CD14-positive monocyte (primary cell): Measurements from ENCODE around the gene NEDD8. TPM values are rescaled to one million over a fixed set of nuclear protein-coding genes. Genes with fewer than 3 reads are reported as not detected.

Source experiments
- DNase-seq, 3 donors: peaks; one replicate each; pipeline ENCODE4 v3.0.0-alpha.2; 2011 to 2022
- H2AFZ ChIP-seq: 2 replicates; pipeline ENCODE4 v1.6.0; 2012; ENCODE audit warnings: mild to moderate bottlenecking, low read depth, low read length, inconsistent platforms; ENCODE audit not compliant: insufficient read depth, poor library complexity, severe bottlenecking
- H3K27ac ChIP-seq, 2 donors: 1 replicate in 1 of 2; 2 replicates in 1 of 2; pipeline ENCODE4 v1.5.1; 2012 to 2013; ENCODE audit warnings: low read length in 2 of 2, control low read depth in 1 of 2, inconsistent platforms in 1 of 2, low read depth in 1 of 2, mild to moderate bottlenecking in 1 of 2
- H3K27me3 ChIP-seq, 2 donors: one replicate each; pipeline versions ENCODE4 v1.6.0 to v1.6.1; 2011 to 2013; ENCODE audit warnings: low read length in 2 of 2; ENCODE audit not compliant: control insufficient read depth in 2 of 2, insufficient read depth in 2 of 2
- H3K36me3 ChIP-seq, 2 donors: replicated peaks in 1 of 2; 1 replicate in 1 of 2; 2 replicates in 1 of 2; pipeline versions ENCODE4 v1.5.1 to v1.6.1; 2012 to 2013; ENCODE audit warnings: low read length in 2 of 2, control low read depth in 1 of 2, inconsistent platforms in 1 of 2, mild to moderate bottlenecking in 1 of 2; ENCODE audit not compliant: insufficient read depth in 2 of 2, control insufficient read depth in 1 of 2
- H3K4me1 ChIP-seq, 2 donors: 1 replicate in 1 of 2; 2 replicates in 1 of 2; pipeline versions ENCODE4 v1.5.1 to v1.6.1; 2012 to 2013; ENCODE audit warnings: low read length in 2 of 2, control low read depth in 1 of 2, inconsistent platforms in 1 of 2, mild to moderate bottlenecking in 1 of 2, moderate library complexity in 1 of 2; ENCODE audit not compliant: insufficient read depth in 2 of 2, control insufficient read depth in 1 of 2
- H3K4me2 ChIP-seq: replicated peaks from 2 replicates; pipeline ENCODE3; 2012; ENCODE audit warnings: low read length, moderate library complexity, mild to moderate bottlenecking; ENCODE audit not compliant: poor library complexity, severe bottlenecking; ENCODE audit errors: extremely low read depth
- H3K4me3 ChIP-seq, 3 experiments: fragments of 200-600 bp in 1 of 3; sonication (generic) in 1 of 3; replicated peaks in 1 of 3; 1 replicate in 2 of 3; 2 replicates in 1 of 3; pipeline ENCODE4 v1.5.1; 2011 to 2013; ENCODE audit warnings: low read length in 3 of 3, mild to moderate bottlenecking in 3 of 3, control low read depth in 2 of 3, low read depth in 2 of 3, inconsistent platforms in 1 of 3, moderate library complexity in 1 of 3
- H3K79me2 ChIP-seq: 2 replicates; pipeline ENCODE4 v1.6.0; 2012; ENCODE audit warnings: mild to moderate bottlenecking, control low read depth, inconsistent platforms, low read length, moderate library complexity; ENCODE audit not compliant: insufficient read depth
- H3K9ac ChIP-seq: 2 replicates; pipeline ENCODE4 v1.6.0; 2017; ENCODE audit warnings: low read length, mild to moderate bottlenecking; ENCODE audit not compliant: insufficient read depth, poor library complexity, severe bottlenecking
- H3K9me3 ChIP-seq, 2 donors: replicated peaks in 1 of 2; 1 replicate in 1 of 2; 2 replicates in 1 of 2; pipeline versions ENCODE4 v1.5.1 to v1.6.1; 2012 to 2013; ENCODE audit warnings: low read length in 2 of 2, control low read depth in 1 of 2; ENCODE audit not compliant: control insufficient read depth in 1 of 2, insufficient read depth in 1 of 2
- H4K20me1 ChIP-seq: 2 replicates; pipeline ENCODE4 v1.6.0; 2012; ENCODE audit warnings: mild to moderate bottlenecking, low read length, control low read depth, moderate library complexity; ENCODE audit not compliant: insufficient read depth
- H3K27ac Mint-ChIP-seq, 7 donors: one replicate each; pipeline ENCODE4 v1.8.0; 2020; ENCODE audit warnings: mild to moderate bottlenecking in 7 of 7, mixed read lengths in 7 of 7, moderate library complexity in 6 of 7, inconsistent platforms in 2 of 7
- H3K27me3 Mint-ChIP-seq, 3 donors: one replicate each; pipeline ENCODE4 v1.8.0; 2021 to 2022; ENCODE audit warnings: low read depth in 3 of 3, mild to moderate bottlenecking in 3 of 3, mixed read lengths in 3 of 3, moderate library complexity in 3 of 3, inconsistent platforms in 1 of 3
- H3K36me3 Mint-ChIP-seq, 2 donors: one replicate each; pipeline ENCODE4 v1.8.0; 2020; ENCODE audit warnings: mixed read lengths in 2 of 2, inconsistent platforms in 1 of 2, mild to moderate bottlenecking in 1 of 2
- H3K4me1 Mint-ChIP-seq: one replicate; pipeline ENCODE4 v1.8.0; 2020; ENCODE audit warnings: mild to moderate bottlenecking, mixed read lengths
- H3K4me3 Mint-ChIP-seq, 2 donors: one replicate each; pipeline ENCODE4 v1.8.0; 2020; ENCODE audit warnings: mild to moderate bottlenecking in 2 of 2, mixed read lengths in 2 of 2, moderate library complexity in 1 of 2
- H3K9me3 Mint-ChIP-seq, 7 donors: one replicate each; pipeline ENCODE4 v1.8.0; 2020 to 2022; ENCODE audit warnings: mixed read lengths in 7 of 7, mild to moderate bottlenecking in 6 of 7, moderate library complexity in 6 of 7, inconsistent platforms in 2 of 7
- WGBS: methylation state at CpG from one replicate; pipeline ENCODE4 v1.1.5; 2013; ENCODE audit warnings: missing lambda C conversion rate; ENCODE audit not compliant: insufficient coverage; 5-methylcytosine and 5-hydroxymethylcytosine counted together
- intact Hi-C, 2 donors: fragments of 100-400 bp; cut with micrococcal nuclease; formaldehyde crosslinking; loops; one replicate each; pipeline versions ENCODE4 v1.15.0 to v1.15.1; 2023
- polyA plus RNA-seq, 3 donors: library from polyadenylated mRNA; depleted of rRNA in 1 of 3; unstranded in 2 of 3; stranded (reverse) in 1 of 3; fragments of 300-500 nt in 2 of 3; fragments of >200 nt in 1 of 3; fragmentation: Illumina TruSeq in 2 of 3; gene quantifications; 1 replicate in 2 of 3; 2 replicates in 1 of 3; pipeline ENCODE4 v1.2.3, GENCODE V29; 2012 to 2021
- TF ChIP-seq, protein P1 (sequence below): fragments of 200-600 bp; IDR thresholded peaks from one replicate; pipeline ENCODE4 v1.8.0; 2022; ENCODE audit warnings: antibody characterized with exemption, mild to moderate bottlenecking

Gene NEDD8
- polyA plus RNA-seq, 3 donors, result 164 to 335 (median 306) TPM

DNA sequence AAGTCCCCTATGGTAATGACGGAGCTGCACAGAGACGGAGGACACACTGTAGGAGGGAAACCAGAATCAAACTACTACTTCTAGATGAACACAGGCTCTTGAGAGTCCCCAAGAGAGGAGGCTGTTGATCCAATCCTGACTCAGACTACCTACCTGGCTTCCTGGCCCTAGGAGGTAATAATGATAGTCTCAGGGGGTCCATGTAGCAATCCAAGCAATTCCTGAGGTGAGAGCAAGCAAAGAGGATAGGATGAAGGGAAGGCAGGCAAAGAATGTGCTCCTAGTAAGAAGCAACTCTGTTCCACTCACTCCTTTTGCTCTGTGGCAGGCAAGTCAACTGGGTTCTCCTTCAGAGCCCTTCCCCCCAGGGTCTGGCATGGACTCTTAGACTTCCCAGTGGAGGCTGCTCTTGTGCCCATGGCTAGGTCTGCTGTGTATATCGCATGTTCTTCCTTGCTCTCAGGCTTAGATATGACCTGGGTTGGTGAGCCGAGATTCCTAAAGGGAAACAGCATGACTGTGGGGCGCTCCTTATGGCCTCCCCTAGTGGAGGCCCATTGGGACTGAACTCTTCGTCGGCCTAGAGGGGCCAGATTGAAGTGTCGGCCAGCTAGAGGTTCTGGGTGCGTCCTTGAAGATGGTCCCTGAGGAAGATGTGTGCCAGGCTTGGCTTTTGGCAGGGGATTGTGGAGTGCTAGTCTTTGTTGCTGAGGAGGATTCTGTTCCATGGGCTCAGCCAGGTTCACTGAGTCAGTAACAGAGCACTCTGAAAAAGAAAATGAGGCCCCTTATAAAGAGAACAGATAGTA lies 8.1 kb upstream of the NEDD8 start:
- TF ChIP-seq, protein P1, sequence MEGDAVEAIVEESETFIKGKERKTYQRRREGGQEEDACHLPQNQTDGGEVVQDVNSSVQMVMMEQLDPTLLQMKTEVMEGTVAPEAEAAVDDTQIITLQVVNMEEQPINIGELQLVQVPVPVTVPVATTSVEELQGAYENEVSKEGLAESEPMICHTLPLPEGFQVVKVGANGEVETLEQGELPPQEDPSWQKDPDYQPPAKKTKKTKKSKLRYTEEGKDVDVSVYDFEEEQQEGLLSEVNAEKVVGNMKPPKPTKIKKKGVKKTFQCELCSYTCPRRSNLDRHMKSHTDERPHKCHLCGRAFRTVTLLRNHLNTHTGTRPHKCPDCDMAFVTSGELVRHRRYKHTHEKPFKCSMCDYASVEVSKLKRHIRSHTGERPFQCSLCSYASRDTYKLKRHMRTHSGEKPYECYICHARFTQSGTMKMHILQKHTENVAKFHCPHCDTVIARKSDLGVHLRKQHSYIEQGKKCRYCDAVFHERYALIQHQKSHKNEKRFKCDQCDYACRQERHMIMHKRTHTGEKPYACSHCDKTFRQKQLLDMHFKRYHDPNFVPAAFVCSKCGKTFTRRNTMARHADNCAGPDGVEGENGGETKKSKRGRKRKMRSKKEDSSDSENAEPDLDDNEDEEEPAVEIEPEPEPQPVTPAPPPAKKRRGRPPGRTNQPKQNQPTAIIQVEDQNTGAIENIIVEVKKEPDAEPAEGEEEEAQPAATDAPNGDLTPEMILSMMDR, result no peak
- peaks cover 45 to 68% of the 10 kb centered on the region in 2 donors for H3K4me1 ChIP-seq
- Mint-ChIP-seq H3K4me3 (no peak overlapping the region), H3K4me1 (peaks cover 66% of the 10 kb centered on the region), H3K9me3 (peaks cover 0 to 2% (median 0%) of the 10 kb centered on the region in 7 donors), H3K27me3 (no peaks in the 10 kb centered on the region), H3K36me3 (peaks cover 56 to 59% of the 10 kb centered on the region in 2 donors), H3K27ac (peak overlapping the region in 5 of 7 donors; percentile 19 to 88 (median 79))
- peaks cover 68% of the 10 kb centered on the region for H4K20me1 ChIP-seq
- H3K36me3 ChIP-seq, result peaks cover 56 to 61% of the 10 kb centered on the region in 2 donors
- H3K27ac ChIP-seq, result peak overlapping the region in 1 of 2 donors; percentile 45
- WGBS, result 100% methylated on average over 5 of the region's 9 CpGs
- H3K4me2 ChIP-seq, result peak overlapping the region; percentile 80
- no peak overlapping the region for H3K9ac ChIP-seq
- H3K4me3 ChIP-seq, result peak overlapping the region in 1 of 3 experiments; percentile 2
- intact Hi-C loops, result loop anchor here in 1 of 2 donors (5.0 to 10.0 kb wide), 2 partner anchors 57 to 194 kb away; partner anchors contain the start of genes DHRS1 and NOP9
- no peaks in the 10 kb centered on the region for H3K27me3 ChIP-seq
- DNase-seq, result no peak
- no peak overlapping the region for H2AFZ ChIP-seq
- H3K9me3 ChIP-seq, result no peaks in the 10 kb centered on the region
- peaks cover 55% of the 10 kb centered on the region for H3K79me2 ChIP-seq

DNA sequence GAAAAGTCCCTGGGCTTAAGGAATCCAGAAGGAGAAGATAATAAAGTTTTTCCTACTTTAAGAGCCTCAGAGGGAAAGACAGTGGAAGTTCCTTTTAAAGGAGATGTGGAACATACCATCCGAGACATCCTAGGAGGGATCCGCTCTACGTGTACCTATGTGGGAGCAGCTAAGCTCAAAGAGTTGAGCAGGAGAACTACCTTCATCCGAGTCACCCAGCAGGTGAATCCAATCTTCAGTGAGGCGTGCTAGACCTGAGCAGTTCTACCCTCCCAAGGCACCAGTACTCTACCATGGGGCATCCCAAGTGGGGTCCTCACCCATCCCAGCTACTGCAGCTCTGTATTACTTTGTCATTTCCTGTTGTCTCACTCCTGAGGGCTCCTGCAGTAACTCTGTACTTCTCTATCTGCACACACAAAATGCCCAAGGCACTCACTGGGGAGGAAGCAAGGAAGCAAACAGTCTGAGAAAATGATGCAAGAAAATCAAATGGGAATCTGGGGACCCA lies 6.4 kb upstream of the NEDD8 start:
- DNase-seq, result no peak
- H3K27ac ChIP-seq, result peak overlapping the region in 1 of 2 donors; percentile 45

More for the DNA sequence above, 6.4 kb upstream of the NEDD8 start:
- no peak overlapping the region for H3K4me3 Mint-ChIP-seq
- 89% methylated on average over 5 of the region's 5 CpGs for WGBS
- no peak overlapping the region for H3K4me3 ChIP-seq
- no peaks in the 10 kb centered on the region for H3K9me3 Mint-ChIP-seq
- H4K20me1 ChIP-seq, result peaks cover 77% of the 10 kb centered on the region
- intact Hi-C loops, result loop anchor here in 1 of 2 donors (10.0 kb wide), 1 partner anchor 104 kb away; the partner anchor contains the start of genes FITM1 and PSME1
- H3K4me1 ChIP-seq, result peaks cover 47 to 62% of the 10 kb centered on the region in 2 donors
- no peaks in the 10 kb centered on the region for H3K27me3 ChIP-seq
- TF ChIP-seq, protein P1, result no peak
- peaks cover 72% of the 10 kb centered on the region for H3K79me2 ChIP-seq
- H3K27ac Mint-ChIP-seq, result peak overlapping the region in 4 of 7 donors; percentile 67 to 80 (median 71)
- peaks cover 69% of the 10 kb centered on the region for H3K4me1 Mint-ChIP-seq
- no peak overlapping the region for H2AFZ ChIP-seq
- H3K36me3 Mint-ChIP-seq, result peaks cover 66 to 69% of the 10 kb centered on the region in 2 donors
- no peak overlapping the region for H3K4me2 ChIP-seq
- no peak overlapping the region for H3K9ac ChIP-seq
- H3K36me3 ChIP-seq, result peaks cover 56 to 75% of the 10 kb centered on the region in 2 donors
- no peaks in the 10 kb centered on the region for H3K27me3 Mint-ChIP-seq
- H3K9me3 ChIP-seq, result no peaks in the 10 kb centered on the region
